K562 (cell line): ENCODE measurements around the gene ANTXRL.

Experiments used
- CCAR2 ChIP-seq: fragments of 200-400 bp; formaldehyde crosslinking; IDR thresholded peaks from 2 replicates; pipeline ENCODE4 v1.6.1; 2017; ENCODE audit warnings: mild to moderate bottlenecking, low read depth, low read length
- CHD2 ChIP-seq: IDR thresholded peaks from 2 replicates; pipeline ENCODE4 v1.6.1; 2011; ENCODE audit warnings: low read depth, low read length
- CTCF ChIP-seq, 3 experiments: IDR thresholded peaks in 2 of 3; conservative IDR thresholded peaks in 1 of 3; 2 replicates each; pipeline ENCODE4 v1.5.1; 2011 to 2012; ENCODE audit warnings: low read length in 3 of 3, mild to moderate bottlenecking in 3 of 3, control low read depth in 2 of 3, improper control_type of control experiment in 1 of 3, inconsistent platforms in 1 of 3, low read depth in 1 of 3, mixed read lengths in 1 of 3, moderate library complexity in 1 of 3; ENCODE audit not compliant: insufficient read depth in 2 of 3
- E2F4 ChIP-seq: sonication (generic); formaldehyde crosslinking; IDR thresholded peaks from 2 replicates; pipeline ENCODE4 v1.8.0; 2022; ENCODE audit warnings: mild to moderate bottlenecking, low read depth, missing genetic modification reagents
- ELF1 ChIP-seq: fragments of 200-800 bp; sonication (Bioruptor generic); IDR thresholded peaks from 2 replicates; pipeline ENCODE4 v1.6.1; 2016; ENCODE audit warnings: missing genetic modification characterization, missing compliant biosample characterization
- FOXJ2 ChIP-seq: fragments of 200-800 bp; sonication (Bioruptor generic); IDR thresholded peaks from 2 replicates; pipeline ENCODE4 v1.6.1; 2016; ENCODE audit warnings: missing genetic modification characterization, missing compliant biosample characterization
- FOXP4 ChIP-seq: sonication (generic); formaldehyde crosslinking; IDR thresholded peaks from 2 replicates; pipeline ENCODE4 v1.8.0; 2022; ENCODE audit warnings: mild to moderate bottlenecking, missing genetic modification reagents, borderline replicate concordance
- HMG20A ChIP-seq: fragments of 450-650 bp; formaldehyde crosslinking; conservative IDR thresholded peaks from 2 replicates; pipeline ENCODE4 v1.4.0; 2020; ENCODE audit warnings: mild to moderate bottlenecking, mixed read lengths
- HMGXB4 ChIP-seq: sonication (generic); formaldehyde crosslinking; IDR thresholded peaks from 2 replicates; pipeline ENCODE4 v1.8.1; 2023; ENCODE audit warnings: mild to moderate bottlenecking, missing genetic modification reagents
- MTA3 ChIP-seq: fragments of 450-650 bp; formaldehyde crosslinking; IDR thresholded peaks from 2 replicates; pipeline ENCODE4 v1.6.1; 2017; ENCODE audit warnings: mild to moderate bottlenecking, borderline replicate concordance
- NRF1 ChIP-seq, 2 experiments: fragments of 450-650 bp; IDR thresholded peaks in 1 of 2; conservative IDR thresholded peaks in 1 of 2; 2 replicates each; pipeline ENCODE4 v1.6.1; 2014; ENCODE audit warnings: mild to moderate bottlenecking in 2 of 2
- POLR3A ChIP-seq: IDR thresholded peaks from 2 replicates; pipeline ENCODE4 v1.6.1; 2011; ENCODE audit warnings: borderline replicate concordance, mild to moderate bottlenecking, moderate library complexity; ENCODE audit not compliant: insufficient read length, insufficient read depth; ENCODE audit errors: extremely low read depth
- RFX5 ChIP-seq: IDR thresholded peaks from 2 replicates; pipeline ENCODE4 v1.6.1; 2011; ENCODE audit warnings: low read depth, mild to moderate bottlenecking, improper control_type of control experiment, low read length

- no peak for TF ChIP-seq POLR3A
- no peak for TF ChIP-seq E2F4 (CRISPR knock-in tag)
- TF ChIP-seq CHD2, result no peak
- TF ChIP-seq RFX5, result no peak
- TF ChIP-seq CTCF (IDR thresholded peaks at IDR 0.05 in 2 of 3, conservative IDR thresholded peaks at IDR 0.05 in 1 of 3; ENCODE audit: insufficient read depth in 2 of 3, low read depth in 1 of 3, low read length in 3 of 3), result no peak
- no peak for TF ChIP-seq FOXP4 (CRISPR knock-in tag)
- no peak for TF ChIP-seq NRF1 (conservative IDR thresholded peaks at IDR 0.05 in 1 of 2, IDR thresholded peaks at IDR 0.05 in 1 of 2)
- no peak for TF ChIP-seq FOXJ2 (tag)
- TF ChIP-seq HMGXB4 (CRISPR knock-in tag), result no peak
- no peak for TF ChIP-seq HMG20A
- TF ChIP-seq MTA3, result no peak
- TF ChIP-seq ELF1 (tag), result no peak
- TF ChIP-seq CCAR2, result no peak
Observed at GRCh38 chr10:46248651-46249146, 38.1 kb upstream of the ANTXRL start.
